Suprapubic skin (tissue), 4 donors: ENCODE data around the gene BNC2. TPM values are rescaled to one million over a fixed set of nuclear protein-coding genes. Genes with fewer than 3 reads are reported as not detected.

Experiments used
- DNase-seq, 2 donors: peaks; one replicate each; pipeline ENCODE4 v3.0.0-alpha.2; 2019; ENCODE audit warnings: low spot score in 2 of 2
- H3K27ac ChIP-seq: fragments of 200-600 bp; sonication (generic); one replicate; pipeline ENCODE4 v1.5.1; 2019
- H3K27me3 ChIP-seq: fragments of 200-600 bp; sonication (generic); one replicate; pipeline ENCODE4 v1.5.1; 2019
- H3K36me3 ChIP-seq: fragments of 200-600 bp; sonication (generic); one replicate; pipeline ENCODE4 v1.5.1; 2019
- H3K4me1 ChIP-seq: fragments of 200-600 bp; sonication (generic); one replicate; pipeline ENCODE4 v1.5.1; 2019
- H3K4me3 ChIP-seq: fragments of 200-600 bp; sonication (generic); one replicate; pipeline ENCODE4 v1.5.1; 2019; ENCODE audit warnings: mild to moderate bottlenecking
- H3K9me3 ChIP-seq: fragments of 200-600 bp; sonication (generic); one replicate; pipeline ENCODE4 v1.5.1; 2019
- CTCF ChIP-seq, 2 donors: fragments of 200-600 bp in 1 of 2; fragments of 450-650 bp in 1 of 2; sonication (generic) in 1 of 2; IDR thresholded peaks; one replicate each; pipeline ENCODE4 v1.5.1; 2016 to 2019; ENCODE audit warnings: antibody characterized with exemption in 2 of 2, mild to moderate bottlenecking in 1 of 2, moderate library complexity in 1 of 2
- EP300 ChIP-seq: sonication (generic); formaldehyde crosslinking; IDR thresholded peaks from one replicate; pipeline ENCODE4 v1.6.1; 2017; ENCODE audit warnings: antibody characterized with exemption
- POLR2A ChIP-seq, 2 donors: fragments of 450-650 bp; IDR thresholded peaks; one replicate each; pipeline ENCODE4 v1.6.1; 2017; ENCODE audit warnings: antibody characterized with exemption in 2 of 2, mild to moderate bottlenecking in 2 of 2, moderate library complexity in 2 of 2
- POLR2AphosphoS5 ChIP-seq, 3 donors: sonication (generic); formaldehyde crosslinking; IDR thresholded peaks; one replicate each; pipeline ENCODE4 v1.6.1; 2017; ENCODE audit warnings: antibody characterized with exemption in 3 of 3
- WGBS: methylation state at CpG from one replicate; pipeline ENCODE4 v1.1.5; 2018; 5-methylcytosine and 5-hydroxymethylcytosine counted together
- total RNA-seq, 4 donors: library from RNA; depleted of rRNA; stranded (reverse); fragments of >200 nt; gene quantifications; one replicate each; pipeline ENCODE4 v1.1.0, GENCODE V29; 2016

The BNC2 gene
- total RNA-seq, 4 donors from 2014 or later, result 6.5 to 12.3 (median 8.9) TPM

GRCh38 chr9:16608906-16609305 lies 261.6 kb downstream of the BNC2 start:
- Histone ChIP-seq H3K4me3 (no peak overlapping the region), H3K4me1 (peaks cover 7% of the 10 kb centered on the region), H3K27me3 (no peaks in the 10 kb centered on the region), H3K27ac (no peak overlapping the region), H3K36me3 (no peaks in the 10 kb centered on the region), H3K9me3 (no peaks in the 10 kb centered on the region)
- no peak for TF ChIP-seq CTCF (IDR thresholded peaks at IDR 0.05)
- no peak for TF ChIP-seq EP300
- TF ChIP-seq POLR2A (IDR thresholded peaks at IDR 0.05), result no peak
- no peak for TF ChIP-seq POLR2AphosphoS5 (IDR thresholded peaks at IDR 0.05)
- WGBS, result 100% methylated on average over 2 of the region's 2 CpGs
- no peak for DNase-seq

GRCh38 chr9:16602494-16602893 lies 268.0 kb downstream of the BNC2 start:
- Histone ChIP-seq H3K27ac (no peak overlapping the region), H3K4me3 (no peak overlapping the region), H3K27me3 (no peaks in the 10 kb centered on the region), H3K9me3 (no peaks in the 10 kb centered on the region), H3K36me3 (no peaks in the 10 kb centered on the region), H3K4me1 (no peaks in the 10 kb centered on the region)
- no peak for DNase-seq
- 90% methylated on average over 2 of the region's 2 CpGs for WGBS
- TF ChIP-seq EP300 (no peak), CTCF (IDR thresholded peaks at IDR 0.05) (no peak), POLR2A (IDR thresholded peaks at IDR 0.05) (no peak), POLR2AphosphoS5 (IDR thresholded peaks at IDR 0.05) (no peak)

GRCh38 chr9:16601991-16602390 lies 268.5 kb downstream of the BNC2 start:
- DNase-seq, result no peak
- TF ChIP-seq POLR2AphosphoS5 (IDR thresholded peaks at IDR 0.05) (no peak), CTCF (IDR thresholded peaks at IDR 0.05) (no peak), POLR2A (IDR thresholded peaks at IDR 0.05) (no peak), EP300 (no peak)
- Histone ChIP-seq H3K9me3 (no peaks in the 10 kb centered on the region), H3K4me3 (no peak overlapping the region), H3K27me3 (no peaks in the 10 kb centered on the region), H3K27ac (no peak overlapping the region), H3K36me3 (no peaks in the 10 kb centered on the region), H3K4me1 (no peaks in the 10 kb centered on the region)

GRCh38 chr9:16598316-16598715 lies 272.2 kb downstream of the BNC2 start:
- no peak for DNase-seq
- Histone ChIP-seq H3K36me3 (no peaks in the 10 kb centered on the region), H3K9me3 (no peaks in the 10 kb centered on the region), H3K27me3 (no peaks in the 10 kb centered on the region), H3K27ac (no peak overlapping the region), H3K4me3 (no peak overlapping the region), H3K4me1 (no peaks in the 10 kb centered on the region)
- TF ChIP-seq POLR2AphosphoS5 (IDR thresholded peaks at IDR 0.05) (no peak), POLR2A (IDR thresholded peaks at IDR 0.05) (no peak), EP300 (no peak), CTCF (IDR thresholded peaks at IDR 0.05) (no peak)
- 51% methylated on average over 3 of the region's 3 CpGs for WGBS

- no peaks in the 10 kb centered on the region for H3K9me3 ChIP-seq
- H3K27me3 ChIP-seq, result no peaks in the 10 kb centered on the region
- 85% methylated on average over 1 of the region's 1 CpG for WGBS
- no peak overlapping the region for H3K4me3 ChIP-seq
- no peak for DNase-seq
- no peaks in the 10 kb centered on the region for H3K36me3 ChIP-seq
- no peaks in the 10 kb centered on the region for H3K4me1 ChIP-seq
- no peak overlapping the region for H3K27ac ChIP-seq
- TF ChIP-seq EP300, result no peak
- TF ChIP-seq CTCF (IDR thresholded peaks at IDR 0.05), result no peak
- TF ChIP-seq POLR2AphosphoS5 (IDR thresholded peaks at IDR 0.05), result no peak
- TF ChIP-seq POLR2A (IDR thresholded peaks at IDR 0.05), result no peak
These were observed 273.3 kb downstream of the BNC2 start for GRCh38 chr9:16597136-16597535.
